ENCODE measurements around the gene CRELD1. TPM values are rescaled to one million over a fixed set of nuclear protein-coding genes. Genes with fewer than 3 reads are reported as not detected.

CRELD1 gene
- total and polyA plus RNA-seq, 2 of the 4 experiments (the other 2 are of a cell fraction): 8.6 to 25.7 TPM

- Histone ChIP-seq H4K5ac (ENCODE audit: low read depth, low read length) (peak overlapping the region; percentile 42; the same call in 1 of the 2 replicates), H4K8ac (ENCODE audit: low read depth in 2 of 2, low read length in 2 of 2) (peak overlapping the region in 1 of 2 experiments; percentile 81; a peak in 2 of 4 replicates), H3K4ac (ENCODE audit: low read depth, low read length) (peak overlapping the region; percentile 85), H3K18ac (ENCODE audit: low read depth, low read length) (peak overlapping the region; percentile 7; the same call in 1 of the 2 replicates), H3K79me1 (ENCODE audit: low read depth in 1 of 2, low read length in 2 of 2) (no peaks in the 10 kb centered on the region), H2AFZ (replicated peaks; ENCODE audit: low read length, poor library complexity) (peak overlapping the region; percentile 58), H3K36me3 (ENCODE audit: control insufficient read depth, insufficient read depth, low read length) (no peaks in the 10 kb centered on the region), H3K27ac (ENCODE audit: insufficient read depth, low read length) (no peak overlapping the region), H3K23ac (ENCODE audit: low read depth, low read length) (no peak overlapping the region; the same call in 1 of the 2 replicates), H3K9me3 (ENCODE audit: control insufficient read depth, insufficient read depth, low read length) (no peaks in the 10 kb centered on the region), H2BK5ac (ENCODE audit: low read depth, low read length, poor library complexity, severe bottlenecking) (peak overlapping the region; percentile 43), H2AK5ac (ENCODE audit: low read depth, low read length) (no peak overlapping the region; the same call in 1 of the 2 replicates), H2BK120ac (ENCODE audit: low read depth, low read length) (peak overlapping the region; percentile 90), H3K4me1 (ENCODE audit: control insufficient read depth, insufficient read depth, low read length) (peaks cover 6% of the 10 kb centered on the region), H3K4me3 (ENCODE audit: insufficient read depth, low read depth, low read length) (no peak overlapping the region), H3K27me3 (ENCODE audit: control insufficient read depth, insufficient read depth, low read length) (no peaks in the 10 kb centered on the region), H4K91ac (ENCODE audit: insufficient read depth, low read depth, low read length) (peak overlapping the region; percentile 62; the same call in 1 of the 2 replicates), H2AK9ac (replicated peaks; ENCODE audit: low read depth, low read length, poor library complexity) (no peak overlapping the region), H4K20me1 (ENCODE audit: insufficient read depth, low read length) (no peaks in the 10 kb centered on the region), H3K14ac (replicated peaks; ENCODE audit: low read depth, low read length) (peak overlapping the region; percentile 83), H3K56ac (ENCODE audit: extremely low read depth, insufficient read depth, low read length) (no peak overlapping the region; the same call in 1 of the 2 replicates), H3K9ac (ENCODE audit: low read depth, low read length) (no peak overlapping the region), H3K4me2 (ENCODE audit: low read depth, low read length) (peak overlapping the region; percentile 48; the same call in 1 of the 2 replicates), H2BK15ac (ENCODE audit: low read depth, low read length) (peak overlapping the region; percentile 76; the same call in 2 of the 3 replicates), H3K9me1 (ENCODE audit: insufficient read depth, low read length) (no peaks in the 10 kb centered on the region), H2BK20ac (ENCODE audit: low read depth, low read length) (peak overlapping the region; percentile 91)
- peak; percentile 84 for DNase-seq
- intact Hi-C loops (cut with micrococcal nuclease) (no loop called here), dilution Hi-C loops (cut with HindIII; ENCODE audit: low sequenced_read_pairs, unreplicated experiment) (no loop called here), in situ Hi-C loops (cut with MboI; ENCODE audit: low sequenced_read_pairs) (no loop called here)
- TF ChIP-seq FOS (IDR thresholded peaks at IDR 0.05; ENCODE audit: low read depth, low read length) (peak; percentile 69), RFX5 (IDR thresholded peaks at IDR 0.05; ENCODE audit: low read depth, low read length) (no peak), CTCF (conservative IDR thresholded peaks at IDR 0.05; ENCODE audit: low read depth, low read length) (0 out of 2 replicates have a peak, but pooled peaks have one; percentile 2), MAZ (IDR thresholded peaks at IDR 0.05; ENCODE audit: borderline replicate concordance, low read depth, low read length) (peak; percentile 53; the same call in 1 of the 2 replicates), BHLHE40 (IDR thresholded peaks at IDR 0.05; ENCODE audit: low read depth, low read length) (no peak), POLR2A (IDR thresholded peaks at IDR 0.05; ENCODE audit: low read depth, low read length) (no peak), USF2 (IDR thresholded peaks at IDR 0.05; ENCODE audit: low read depth, low read length) (no peak), MAFK (IDR thresholded peaks at IDR 0.05; ENCODE audit: low read depth, low read length) (no peak), SMC3 (IDR thresholded peaks at IDR 0.05; ENCODE audit: low read depth, low read length) (no peak), RAD21 (IDR thresholded peaks at IDR 0.05; ENCODE audit: low read length) (no peak), RCOR1 (IDR thresholded peaks at IDR 0.05; ENCODE audit: insufficient replicate concordance, low read length) (no peak), NFE2L2 (IDR thresholded peaks at IDR 0.05; ENCODE audit: low read depth, low read length) (0 out of 2 replicates have a peak, but pooled peaks have one; percentile 29), ELK1 (IDR thresholded peaks at IDR 0.05; ENCODE audit: borderline replicate concordance, low read depth, low read length) (no peak), CEBPB (IDR thresholded peaks at IDR 0.05; ENCODE audit: low read depth, low read length) (peak; percentile 47; the same call in 1 of the 2 replicates)
- no TSS peak for BruUV-seq (replicated peaks)
- peak; percentile 95 for ATAC-seq (ENCODE audit: low read depth)
- POLR2A ChIA-PET (ENCODE audit: unreplicated experiment): interaction anchor here (1.0 kb wide), 1 partner anchor 9 kb away, joined by 3 read pairs; no protein-coding TSS in a partner anchor
- WGBS, 2 experiments (ENCODE audit: extremely low coverage in 2 of 2, insufficient read length in 1 of 2): no CpG with 5 or more reads among the region's 11 CpGs
- CTCF ChIA-PET: interaction anchor here (0.7 to 1.2 kb wide), 2 partner anchors 14 to 61 kb away, joined by 3 to 4 read pairs; no protein-coding TSS in a partner anchor
Measured at GRCh38 chr3:9884555-9885165, 49.0 kb upstream of the CRELD1 start.

All from IMR-90 (cell line).